ENCODE measurements around the gene BHLHA15.

The BHLHA15 gene

DNA sequence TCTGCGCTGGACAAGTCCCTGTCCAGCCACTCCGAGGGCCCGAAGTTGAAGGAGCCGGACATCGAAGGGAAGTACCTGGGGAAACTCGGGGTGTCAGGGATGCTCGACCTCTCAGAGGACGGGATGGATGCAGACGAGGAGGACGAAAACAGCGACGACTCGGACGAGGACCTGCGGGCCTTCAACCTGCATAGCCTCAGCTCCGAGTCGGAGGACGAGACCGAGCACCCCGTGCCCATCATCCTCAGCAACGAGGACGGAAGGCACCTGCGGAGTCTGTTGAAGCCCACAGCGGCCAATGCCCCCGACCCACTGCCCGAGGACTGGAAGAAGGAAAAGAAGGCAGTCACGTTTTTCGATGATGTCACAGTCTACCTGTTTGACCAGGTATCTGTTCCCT is 17.1 kb upstream of the BHLHA15 start:
- TF ChIP-seq, protein P1, sequence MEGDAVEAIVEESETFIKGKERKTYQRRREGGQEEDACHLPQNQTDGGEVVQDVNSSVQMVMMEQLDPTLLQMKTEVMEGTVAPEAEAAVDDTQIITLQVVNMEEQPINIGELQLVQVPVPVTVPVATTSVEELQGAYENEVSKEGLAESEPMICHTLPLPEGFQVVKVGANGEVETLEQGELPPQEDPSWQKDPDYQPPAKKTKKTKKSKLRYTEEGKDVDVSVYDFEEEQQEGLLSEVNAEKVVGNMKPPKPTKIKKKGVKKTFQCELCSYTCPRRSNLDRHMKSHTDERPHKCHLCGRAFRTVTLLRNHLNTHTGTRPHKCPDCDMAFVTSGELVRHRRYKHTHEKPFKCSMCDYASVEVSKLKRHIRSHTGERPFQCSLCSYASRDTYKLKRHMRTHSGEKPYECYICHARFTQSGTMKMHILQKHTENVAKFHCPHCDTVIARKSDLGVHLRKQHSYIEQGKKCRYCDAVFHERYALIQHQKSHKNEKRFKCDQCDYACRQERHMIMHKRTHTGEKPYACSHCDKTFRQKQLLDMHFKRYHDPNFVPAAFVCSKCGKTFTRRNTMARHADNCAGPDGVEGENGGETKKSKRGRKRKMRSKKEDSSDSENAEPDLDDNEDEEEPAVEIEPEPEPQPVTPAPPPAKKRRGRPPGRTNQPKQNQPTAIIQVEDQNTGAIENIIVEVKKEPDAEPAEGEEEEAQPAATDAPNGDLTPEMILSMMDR (conservative IDR thresholded peaks at IDR 0.05; ENCODE audit: low read length) = no peak
- no peak overlapping the region for H3K4me3 ChIP-seq (ENCODE audit: low read length)
- no peak for DNase-seq (ENCODE audit: low read depth)

DNA sequence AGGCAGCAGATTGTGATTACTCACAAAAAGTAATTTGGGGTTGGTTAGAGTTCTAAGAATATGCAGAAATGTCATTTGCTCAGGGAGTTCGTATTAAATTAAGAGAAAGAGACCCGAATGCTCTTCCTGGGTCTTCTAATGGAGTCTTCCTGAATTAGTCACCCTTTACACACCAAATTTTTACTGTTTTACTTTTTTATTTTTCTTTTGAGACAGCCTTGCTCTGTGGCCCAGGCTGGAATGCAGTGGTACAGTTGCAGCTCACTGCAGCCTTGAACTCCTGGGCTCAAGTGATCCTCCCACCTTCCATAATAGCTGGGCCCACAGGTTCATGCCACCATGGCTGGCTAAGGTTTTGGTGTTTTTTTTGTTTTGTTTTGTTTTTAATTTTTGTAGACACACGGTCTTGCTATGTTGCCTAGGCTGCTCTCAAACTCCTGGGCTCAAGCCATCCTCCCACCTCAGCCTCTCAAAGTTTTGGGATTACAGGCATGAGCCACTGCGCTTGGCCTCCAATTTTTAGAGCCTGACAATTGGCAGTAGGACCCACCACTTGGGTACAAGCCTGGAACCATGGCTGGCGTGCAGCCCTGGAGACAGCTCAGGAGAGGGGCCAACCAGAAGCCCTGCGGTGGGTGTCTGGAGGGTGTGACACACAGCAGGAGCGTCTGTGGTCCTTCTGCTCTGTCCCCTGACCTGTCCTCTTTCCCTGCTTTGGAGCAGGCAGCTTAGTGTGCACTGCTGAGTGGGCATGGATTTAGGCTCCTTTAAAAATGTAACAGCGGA is 16.4 kb upstream of the BHLHA15 start:
- TF ChIP-seq, protein P1 (conservative IDR thresholded peaks at IDR 0.05; ENCODE audit: low read length) = no peak

DNA sequence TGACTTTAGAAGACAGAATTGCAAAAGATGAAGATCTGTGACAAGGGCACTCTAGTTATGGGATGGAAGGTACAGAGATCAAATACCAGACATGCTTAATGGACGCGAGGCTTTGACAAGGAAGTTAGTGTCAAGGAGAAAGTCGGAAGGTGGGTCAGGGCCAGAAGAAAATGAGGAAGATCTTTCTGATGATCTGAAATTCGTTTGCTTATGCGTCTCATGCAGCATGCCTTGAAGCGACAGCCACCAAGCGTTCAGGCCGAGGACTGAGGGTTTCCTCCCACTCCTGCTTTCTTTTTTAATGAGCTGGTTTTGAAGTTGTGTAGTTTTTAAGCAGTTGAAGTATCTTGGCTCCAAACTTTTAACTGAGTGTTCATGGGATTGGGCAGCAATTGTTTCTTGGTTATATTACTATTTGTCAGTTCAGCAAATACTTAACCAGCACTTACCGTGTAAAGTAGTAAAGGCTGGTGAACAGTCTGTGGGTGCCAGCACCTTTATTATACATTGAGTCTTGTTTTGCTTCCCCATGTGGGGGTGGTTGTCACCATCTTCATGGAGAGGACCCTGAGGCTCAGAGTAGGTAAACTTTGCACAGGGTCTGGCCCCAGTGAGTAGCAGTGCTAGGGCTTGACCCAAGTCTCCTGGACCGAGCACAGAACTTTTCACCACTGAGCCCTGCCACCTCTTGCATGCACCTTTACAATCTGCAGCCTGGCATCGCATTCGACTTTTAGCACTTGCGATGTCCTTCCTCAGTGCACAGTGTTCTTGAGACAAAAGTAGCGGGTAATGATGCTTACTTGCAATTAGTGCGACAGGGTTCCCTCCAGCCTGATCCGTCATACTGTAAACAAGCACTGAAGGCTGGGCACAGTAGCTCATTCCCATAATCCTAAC is 14.3 kb upstream of the BHLHA15 start:
- TF ChIP-seq, protein P1 (conservative IDR thresholded peaks at IDR 0.05; ENCODE audit: low read length) = no peak
- no peak overlapping the region for H3K4me3 ChIP-seq (ENCODE audit: low read length)
- no peak for DNase-seq (ENCODE audit: low read depth)

More for the DNA sequence above, 16.4 kb upstream of the BHLHA15 start:
- H3K4me3 ChIP-seq (ENCODE audit: low read length) = no peak overlapping the region
- peak; percentile 11 for DNase-seq (ENCODE audit: low read depth)

DNA sequence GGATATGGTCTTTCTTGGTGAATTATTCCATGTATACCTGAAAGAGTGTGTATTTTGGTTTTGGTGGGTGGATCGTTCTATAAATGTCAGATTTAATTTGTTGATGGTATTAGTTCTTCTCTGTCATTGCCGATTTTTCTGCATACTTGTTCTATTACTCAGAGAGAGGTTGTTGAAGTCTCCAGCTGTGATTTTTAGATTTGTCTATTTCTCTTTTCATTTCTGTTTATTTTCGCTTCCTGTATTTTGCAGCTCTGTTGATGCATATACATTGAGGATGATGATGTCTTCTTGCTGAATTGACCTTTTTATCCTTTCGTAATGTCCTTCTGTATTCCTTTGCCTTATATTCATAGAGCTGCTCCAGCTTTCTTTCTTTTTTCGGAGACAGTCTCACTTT is 12.1 kb upstream of the BHLHA15 start:
- TF ChIP-seq, protein P1 (conservative IDR thresholded peaks at IDR 0.05; ENCODE audit: low read length) = no peak
- DNase-seq (ENCODE audit: low read depth) = no peak
- H3K4me3 ChIP-seq (ENCODE audit: low read length) = no peak overlapping the region

DNA sequence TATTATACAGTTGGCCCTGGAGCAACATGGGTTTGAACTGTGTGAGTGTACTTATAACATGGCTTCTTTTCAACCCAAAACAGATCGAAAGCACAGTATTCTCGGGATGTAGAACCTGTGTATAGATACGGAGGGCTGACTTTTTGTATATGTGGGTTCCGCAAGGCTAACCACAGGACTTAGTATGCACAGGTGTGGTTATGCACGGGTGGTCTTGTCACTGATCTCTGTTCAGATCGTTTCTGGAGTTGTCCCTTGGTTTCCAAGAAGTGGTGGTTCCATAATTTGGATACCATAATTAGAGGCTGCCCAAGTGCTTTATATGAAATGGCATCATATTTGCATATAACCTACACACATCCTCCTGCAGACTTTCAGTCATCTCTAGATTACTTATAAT is 10.9 kb upstream of the BHLHA15 start:
- H3K4me3 ChIP-seq (ENCODE audit: low read length) = no peak overlapping the region
- no peak for DNase-seq (ENCODE audit: low read depth)
- TF ChIP-seq, protein P1 (conservative IDR thresholded peaks at IDR 0.05; ENCODE audit: low read length) = no peak

DNA sequence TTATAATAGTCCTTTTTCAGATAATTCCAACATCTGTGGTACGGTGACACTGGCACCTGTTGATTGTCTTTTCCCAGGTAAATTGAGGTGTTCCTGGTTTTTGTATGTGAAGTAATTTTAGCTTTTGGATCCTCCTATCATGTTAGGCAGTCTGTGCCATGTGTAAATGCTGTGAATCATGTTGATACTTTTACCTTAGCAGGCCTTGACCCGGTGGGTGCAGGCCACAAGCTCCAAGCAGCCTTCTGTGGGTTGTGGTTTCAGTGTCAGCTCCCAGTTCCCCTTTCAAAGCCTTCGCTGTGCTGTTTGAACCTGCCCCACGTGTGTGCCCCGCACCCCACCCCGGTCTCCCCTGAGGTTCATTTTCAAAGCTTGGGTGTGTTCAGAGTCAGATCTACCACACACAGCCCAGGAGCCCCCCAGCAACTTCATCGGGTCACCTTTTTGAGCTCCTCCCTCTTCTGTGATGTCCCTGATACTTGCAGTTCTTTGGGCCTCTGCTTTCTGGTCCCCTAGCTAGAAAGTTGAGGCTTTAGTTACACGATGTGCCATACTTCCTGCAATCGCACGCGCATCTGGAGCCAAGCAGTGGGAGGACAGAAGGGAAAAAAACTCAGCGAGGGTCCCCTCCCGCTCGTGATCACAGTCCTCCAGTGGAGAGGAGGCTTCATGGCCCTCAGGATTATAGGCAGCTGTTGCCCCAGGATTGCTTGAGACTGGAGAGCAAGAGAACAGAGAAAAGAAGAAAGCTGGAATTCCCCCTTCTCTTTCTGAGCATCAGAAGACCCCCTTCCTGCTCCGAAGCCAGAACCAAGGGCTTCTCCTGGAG is 8.7 kb upstream of the BHLHA15 start:
- no peak overlapping the region for H3K4me3 ChIP-seq (ENCODE audit: low read length)
- TF ChIP-seq, protein P1 (conservative IDR thresholded peaks at IDR 0.05; ENCODE audit: low read length) = no peak
- no peak for DNase-seq (ENCODE audit: low read depth)

Data from AG10803 (cell line).